GM13977 (cell line): Measurements from ENCODE around the gene VMP1.

Source experiments
- DNase-seq: peaks from one replicate; pipeline ENCODE4 v3.0.0; 2012; ENCODE audit warnings: low spot score
- CTCF ChIP-seq: IDR thresholded peaks from 2 replicates; pipeline ENCODE4 v1.5.1; 2012; ENCODE audit warnings: mild to moderate bottlenecking, control low read depth; ENCODE audit not compliant: insufficient read depth; ENCODE audit errors: extremely low read depth, missing control alignments
- in situ Hi-C: fragments of 300-500 bp; cut with MboI; formaldehyde crosslinking; loops from one replicate; pipeline ENCODE4 v1.12.0; 2022; ENCODE audit warnings: low sequenced_read_pairs, low pct_unique_long_range_greater_than_20kb, mixed read lengths, inconsistent platforms; ENCODE audit not compliant: unreplicated experiment

The VMP1 gene

GRCh38 chr17:59699786-59700185 lies 7.7 kb upstream of the VMP1 start:
- in situ Hi-C loops: no loop called here
- TF ChIP-seq CTCF: no peak
- DNase-seq: no peak

- DNase-seq: no peak
- in situ Hi-C loops: no loop called here
- no peak for TF ChIP-seq CTCF
These were observed 5.2 kb upstream of the VMP1 start for GRCh38 chr17:59702304-59702703.

- in situ Hi-C loops: no loop called here
- no peak for DNase-seq
- no peak for TF ChIP-seq CTCF
These were observed 547 bp downstream of the VMP1 start for GRCh38 chr17:59707971-59708430.

GRCh38 chr17:59711936-59712335 lies 4.5 kb downstream of the VMP1 start:
- in situ Hi-C loops: no loop called here
- no peak for DNase-seq
- no peak for TF ChIP-seq CTCF

GRCh38 chr17:59712862-59713261 lies 5.4 kb downstream of the VMP1 start:
- no peak for TF ChIP-seq CTCF
- DNase-seq: no peak
- in situ Hi-C loops: no loop called here

GRCh38 chr17:59714255-59714654 lies 6.8 kb downstream of the VMP1 start:
- TF ChIP-seq CTCF: no peak
- no peak for DNase-seq
- in situ Hi-C loops: no loop called here

GRCh38 chr17:59716427-59716826 lies 9.0 kb downstream of the VMP1 start:
- TF ChIP-seq CTCF: no peak
- in situ Hi-C loops: no loop called here
- DNase-seq: no peak
